Mesothelial cell of epicardium (in vitro differentiated cells): ENCODE measurements around the gene ZNF619. TPM values are rescaled to one million over a fixed set of nuclear protein-coding genes. Genes with fewer than 3 reads are reported as not detected.

Experiments used
- DNase-seq, 2 experiments: peaks; one replicate each; pipeline ENCODE4 v3.0.0; 2021; ENCODE audit warnings: low spot score in 2 of 2; ENCODE audit not compliant: unreplicated experiment in 2 of 2
- H3K27ac Mint-ChIP-seq: 2 replicates; pipeline ENCODE4 v1.8.0; 2021; ENCODE audit warnings: mixed read lengths
- H3K27me3 Mint-ChIP-seq: 2 replicates; pipeline ENCODE4 v1.8.0; 2021; ENCODE audit warnings: low read depth, mixed read lengths
- H3K36me3 Mint-ChIP-seq: 2 replicates; pipeline ENCODE4 v1.8.0; 2021; ENCODE audit warnings: mixed read lengths
- H3K4me1 Mint-ChIP-seq: 2 replicates; pipeline ENCODE4 v1.8.0; 2021; ENCODE audit warnings: mixed read lengths
- H3K4me3 Mint-ChIP-seq: 2 replicates; pipeline ENCODE4 v1.8.0; 2021; ENCODE audit warnings: mild to moderate bottlenecking, moderate library complexity, mixed read lengths
- H3K9me3 Mint-ChIP-seq: 2 replicates; pipeline ENCODE4 v1.8.0; 2021; ENCODE audit warnings: mixed read lengths
- CTCF ChIP-seq: fragments of 200-600 bp; sonication (generic); IDR thresholded peaks from one replicate; pipeline ENCODE4 v1.5.0; 2021; ENCODE audit warnings: antibody characterized with exemption; ENCODE audit not compliant: unreplicated experiment
- total RNA-seq: library from RNA; stranded (reverse); gene quantifications from 3 replicates; pipeline ENCODE4 v1.2.1, GENCODE V29; 2021

The ZNF619 gene
- total RNA-seq, 1 donor from 2014 or later, result 9.7 TPM

DNA sequence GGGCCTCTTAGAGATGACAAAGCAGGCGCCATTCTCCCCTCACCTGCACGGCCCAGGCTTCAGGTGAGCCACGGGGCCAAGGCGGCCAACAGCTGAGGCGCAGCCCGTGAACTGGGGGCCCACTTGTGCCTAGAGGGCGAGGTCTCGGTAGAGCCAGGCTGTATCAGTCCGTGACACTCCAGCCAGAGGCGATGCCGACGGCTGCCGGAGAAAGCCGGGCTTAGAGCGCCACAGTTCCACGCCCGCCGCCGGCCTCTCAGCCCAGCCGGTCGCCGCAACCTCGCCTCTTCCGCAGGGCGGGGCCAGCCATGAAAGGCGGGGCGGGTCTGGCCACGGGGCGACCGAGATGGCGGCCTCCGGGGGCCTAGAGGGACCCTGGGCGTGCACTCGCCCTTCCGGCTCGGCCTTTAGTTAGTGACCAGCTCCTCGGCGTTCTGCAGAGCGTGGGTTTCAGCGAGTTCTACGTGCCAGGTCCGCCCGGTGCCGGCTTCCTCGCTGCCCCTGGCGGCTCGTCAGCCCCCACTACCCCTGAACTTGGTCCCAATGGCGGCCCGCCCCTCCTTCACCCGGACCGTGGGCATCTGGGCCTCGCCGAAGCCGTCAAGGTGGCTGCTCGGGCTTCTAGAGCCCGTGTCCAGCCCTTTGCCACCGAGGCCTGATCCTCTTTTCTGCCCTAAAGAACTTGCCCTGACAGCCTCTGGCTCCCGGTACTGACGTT lies 47.8 kb downstream of the ZNF619 start, which contains the start of gene ZNF621:
ZNF621 (plus strand) TSS at position 393 of the 718 bp plus-strand sequence. CDS start 881 bp downstream, outside the sequence.
- DNase-seq, result peak; percentile 69 to 79
- Mint-ChIP-seq H3K36me3 (peaks cover 18% of the 10 kb centered on the region), H3K27me3 (no peaks in the 10 kb centered on the region), H3K4me3 (peak within 1 kb of the TSS; percentile 87), H3K4me1 (peaks cover 13% of the 10 kb centered on the region), H3K27ac (peak within 1 kb of the TSS; percentile 94), H3K9me3 (no peaks in the 10 kb centered on the region)
- no peak for TF ChIP-seq CTCF

DNA sequence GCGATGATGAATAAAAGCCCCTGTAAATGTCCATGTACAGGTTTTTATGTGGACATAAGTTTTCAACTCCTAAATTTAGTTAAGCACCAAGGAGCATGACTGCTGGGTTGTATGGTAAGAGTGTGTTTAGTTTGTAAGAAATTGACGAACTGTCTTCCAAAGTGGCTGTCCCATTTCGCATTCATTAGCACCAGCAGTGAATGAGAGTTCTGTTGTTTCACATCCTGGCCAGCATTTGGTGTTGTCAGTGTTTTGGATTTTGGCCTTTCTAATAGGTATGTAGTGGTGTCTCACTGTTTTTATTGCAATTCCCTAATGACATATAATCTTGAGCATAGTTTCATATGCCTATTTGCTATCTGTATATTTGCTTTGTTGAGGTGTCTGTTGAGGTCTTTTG lies 51.5 kb downstream of the ZNF619 start:
- Mint-ChIP-seq H3K4me3 (no peak overlapping the region), H3K36me3 (peaks cover 53% of the 10 kb centered on the region), H3K4me1 (peaks cover 13% of the 10 kb centered on the region), H3K27ac (no peak overlapping the region), H3K9me3 (peaks cover 11% of the 10 kb centered on the region), H3K27me3 (no peaks in the 10 kb centered on the region)
- no peak for TF ChIP-seq CTCF
- DNase-seq, result no peak

DNA sequence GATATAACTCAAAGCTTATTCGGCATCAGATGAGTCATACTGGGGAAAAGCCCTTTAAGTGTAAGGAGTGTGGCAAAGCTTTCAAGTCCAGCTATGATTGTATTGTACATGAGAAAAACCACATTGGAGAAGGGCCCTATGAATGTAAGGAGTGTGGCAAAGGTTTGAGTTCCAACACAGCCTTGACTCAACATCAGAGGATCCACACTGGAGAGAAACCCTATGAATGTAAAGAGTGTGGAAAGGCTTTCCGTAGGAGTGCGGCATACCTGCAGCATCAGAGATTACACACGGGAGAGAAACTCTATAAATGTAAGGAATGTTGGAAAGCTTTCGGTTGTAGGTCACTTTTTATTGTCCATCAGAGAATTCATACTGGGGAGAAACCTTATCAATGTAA lies 55.3 kb downstream of the ZNF619 start:
- H3K4me3 Mint-ChIP-seq, result no peak overlapping the region
- H3K36me3 Mint-ChIP-seq, result peaks cover 81% of the 10 kb centered on the region
- H3K4me1 Mint-ChIP-seq, result no peaks in the 10 kb centered on the region
- TF ChIP-seq CTCF, result no peak
- no peaks in the 10 kb centered on the region for H3K27me3 Mint-ChIP-seq
- no peak overlapping the region for H3K27ac Mint-ChIP-seq
- DNase-seq, result no peak
- peaks cover 23% of the 10 kb centered on the region for H3K9me3 Mint-ChIP-seq

GRCh38 chr3:40534283-40534682 lies 57.4 kb downstream of the ZNF619 start:
- Mint-ChIP-seq H3K27me3 (no peaks in the 10 kb centered on the region), H3K4me1 (no peaks in the 10 kb centered on the region), H3K36me3 (peaks cover 86% of the 10 kb centered on the region), H3K4me3 (no peak overlapping the region), H3K9me3 (peaks cover 39% of the 10 kb centered on the region), H3K27ac (no peak overlapping the region)
- DNase-seq, result no peak
- TF ChIP-seq CTCF, result no peak

Other genes starting within 250 kb of the ZNF619 start
- gene EIF1B, start 167.4 kb upstream of the ZNF619 start, total RNA-seq, result 77.1 to 78.2 TPM (median 77.3 TPM) in 3 replicates
- gene ENTPD3, start 89.9 kb upstream of the ZNF619 start, total RNA-seq, result 0.53 to 0.87 TPM (median 0.72 TPM) in 3 replicates
- gene RPL14, start 19.8 kb upstream of the ZNF619 start, total RNA-seq, result 1,756 to 1,956 TPM (median 1,904 TPM) in 3 replicates
- 15.1 to 16.7 TPM (median 15.8 TPM) in 3 replicates for gene ZNF620, start 28.9 kb downstream of the ZNF619 start, total RNA-seq
- gene ZNF621, start 47.8 kb downstream of the ZNF619 start, total RNA-seq, result 30.4 to 32.0 TPM (median 30.5 TPM) in 3 replicates